HG03575 (cell line): ENCODE measurements around the gene APC.
"Not testable (repeated sequence)": the region's sequence is repeated elsewhere in the genome, so short reads cannot be mapped to it uniquely, and the experiment has no call there.

Experiments
- ATAC-seq: cut with Tn5 transposase; IDR thresholded peaks from one replicate; pipeline ENCODE4 v1.9.1; 2021; ENCODE audit not compliant: unreplicated experiment, insufficient number of reproducible peaks, low FRiP score; ENCODE audit errors: extremely low read depth

APC gene

GRCh38 chr5:112710896-112711295 is 26.8 kb upstream of the APC start:
- no peak for ATAC-seq

- no peak for ATAC-seq
Observed at GRCh38 chr5:112711436-112711835, 26.2 kb upstream of the APC start.

GRCh38 chr5:112713206-112713605 is 24.5 kb upstream of the APC start:
- ATAC-seq, result no peak

- ATAC-seq, result not testable (repeated sequence)
Observed at GRCh38 chr5:112716895-112717294, 20.8 kb upstream of the APC start.

GRCh38 chr5:112717506-112718082 is 20.1 kb upstream of the APC start:
- no peak for ATAC-seq

- ATAC-seq, result no peak
Observed at GRCh38 chr5:112718344-112718743, 19.3 kb upstream of the APC start.

- no peak for ATAC-seq
Observed at GRCh38 chr5:112720576-112720975, 17.1 kb upstream of the APC start.

- no peak for ATAC-seq
Observed at GRCh38 chr5:112724901-112725300, 12.8 kb upstream of the APC start.

GRCh38 chr5:112729630-112730029 is 8.1 kb upstream of the APC start:
- ATAC-seq, result no peak

- no peak for ATAC-seq
Observed at GRCh38 chr5:112732131-112732530, 5.6 kb upstream of the APC start.

- no peak for ATAC-seq
Observed at GRCh38 chr5:112733586-112733985, 4.1 kb upstream of the APC start.

GRCh38 chr5:112734597-112734996 is 3.1 kb upstream of the APC start:
- no peak for ATAC-seq

- ATAC-seq, result no peak
Observed at GRCh38 chr5:112735702-112736101, 2.0 kb upstream of the APC start.

- ATAC-seq, result no peak
Observed at GRCh38 chr5:112737070-112737462, 619 bp upstream of the APC start.

GRCh38 chr5:112738191-112738560 is 491 bp downstream of the APC start:
- no peak for ATAC-seq

GRCh38 chr5:112742424-112742823 is 4.7 kb downstream of the APC start:
- no peak for ATAC-seq

GRCh38 chr5:112743631-112744030 is 5.9 kb downstream of the APC start:
- ATAC-seq, result no peak

- ATAC-seq, result no peak
Observed at GRCh38 chr5:112752335-112752734, 14.7 kb downstream of the APC start.

GRCh38 chr5:112755703-112756102 is 18.0 kb downstream of the APC start:
- no peak for ATAC-seq

- ATAC-seq, result peak; percentile 78
Observed at GRCh38 chr5:112757468-112758208, 20.0 kb downstream of the APC start.

- ATAC-seq, result no peak
Observed at GRCh38 chr5:112758676-112759075, 21.0 kb downstream of the APC start.
